Neural crest cell (in vitro differentiated cells): ENCODE results near the gene ZNF565. TPM values are rescaled to one million over a fixed set of nuclear protein-coding genes. Genes with fewer than 3 reads are reported as not detected.
"Not testable (repeated sequence)": the region's sequence is repeated elsewhere in the genome, so short reads cannot be mapped to it uniquely, and the experiment has no call there.

ENCODE experiments used
- DNase-seq: peaks from one replicate; pipeline ENCODE4 v3.0.0; 2021; ENCODE audit warnings: low read depth, mixed read lengths, low spot score
- H3K27ac Mint-ChIP-seq: one replicate; pipeline ENCODE4 v1.8.0; 2021; ENCODE audit warnings: mild to moderate bottlenecking, mixed read lengths; ENCODE audit not compliant: unreplicated experiment
- H3K27me3 Mint-ChIP-seq: 2 replicates; pipeline ENCODE4 v1.8.0; 2021; ENCODE audit warnings: low read depth, mild to moderate bottlenecking, mixed read lengths
- H3K36me3 Mint-ChIP-seq: 2 replicates; pipeline ENCODE4 v1.8.0; 2021; ENCODE audit warnings: low read depth, mild to moderate bottlenecking, mixed read lengths
- H3K4me1 Mint-ChIP-seq: 2 replicates; pipeline ENCODE4 v1.8.0; 2021; ENCODE audit warnings: mixed read lengths
- H3K4me3 Mint-ChIP-seq: one replicate; pipeline ENCODE4 v1.8.0; 2021; ENCODE audit warnings: mild to moderate bottlenecking, mixed read lengths
- H3K9me3 Mint-ChIP-seq: 2 replicates; pipeline ENCODE4 v1.8.0; 2021; ENCODE audit warnings: mixed read lengths
- total RNA-seq: library from RNA; stranded (reverse); gene quantifications from 2 replicates; pipeline ENCODE4 v1.2.1, GENCODE V29; 2021
- TF ChIP-seq, protein P1 (sequence below): fragments of 200-600 bp; sonication (generic); conservative IDR thresholded peaks from 2 replicates; pipeline ENCODE4 v1.5.0; 2021; ENCODE audit warnings: antibody characterized with exemption, mild to moderate bottlenecking

The ZNF565 gene
- total RNA-seq, 1 donor from 2014 or later = 5.6 TPM

DNA sequence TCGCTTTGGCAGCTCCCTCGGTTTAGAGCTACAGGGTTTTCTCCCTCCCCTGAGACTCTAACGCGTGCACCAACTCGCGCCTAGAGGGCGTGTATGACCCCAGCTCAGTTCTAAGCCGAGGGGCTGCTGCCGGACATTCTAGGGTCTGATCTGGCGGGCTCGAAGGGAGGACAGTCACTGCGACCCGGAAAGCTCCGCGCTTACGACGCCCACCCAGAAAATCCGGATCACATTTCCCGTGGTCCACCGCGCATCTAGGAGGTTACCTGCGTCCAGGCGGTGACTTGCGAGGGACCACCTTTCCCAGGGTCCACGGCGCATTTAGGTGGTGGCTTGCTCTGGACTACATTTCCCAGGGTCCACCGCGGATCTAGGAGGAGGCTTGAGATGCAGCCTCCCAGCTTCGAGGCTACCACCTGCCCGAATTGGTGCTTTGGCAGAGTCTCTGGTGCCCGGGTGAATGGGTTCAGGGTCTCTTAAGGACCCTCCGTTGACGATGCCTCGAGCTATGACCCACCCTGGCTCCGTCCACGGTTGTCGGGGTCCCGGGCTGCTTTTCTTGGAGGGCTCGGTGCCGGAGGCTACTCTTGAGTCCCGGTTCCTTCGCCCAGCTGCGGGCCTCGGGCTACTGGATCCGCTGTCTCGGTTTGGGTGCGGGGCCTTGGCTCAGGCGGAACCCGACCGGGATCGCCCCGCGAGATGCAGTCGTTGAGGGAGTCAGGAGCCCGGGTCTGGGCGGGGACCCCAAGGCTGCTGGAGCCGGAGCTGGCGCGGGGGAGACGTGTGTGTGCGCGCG is 30.9 kb upstream of the ZNF565 start:
- peaks cover 6% of the 10 kb centered on the region for H3K36me3 Mint-ChIP-seq
- TF ChIP-seq, protein P1, sequence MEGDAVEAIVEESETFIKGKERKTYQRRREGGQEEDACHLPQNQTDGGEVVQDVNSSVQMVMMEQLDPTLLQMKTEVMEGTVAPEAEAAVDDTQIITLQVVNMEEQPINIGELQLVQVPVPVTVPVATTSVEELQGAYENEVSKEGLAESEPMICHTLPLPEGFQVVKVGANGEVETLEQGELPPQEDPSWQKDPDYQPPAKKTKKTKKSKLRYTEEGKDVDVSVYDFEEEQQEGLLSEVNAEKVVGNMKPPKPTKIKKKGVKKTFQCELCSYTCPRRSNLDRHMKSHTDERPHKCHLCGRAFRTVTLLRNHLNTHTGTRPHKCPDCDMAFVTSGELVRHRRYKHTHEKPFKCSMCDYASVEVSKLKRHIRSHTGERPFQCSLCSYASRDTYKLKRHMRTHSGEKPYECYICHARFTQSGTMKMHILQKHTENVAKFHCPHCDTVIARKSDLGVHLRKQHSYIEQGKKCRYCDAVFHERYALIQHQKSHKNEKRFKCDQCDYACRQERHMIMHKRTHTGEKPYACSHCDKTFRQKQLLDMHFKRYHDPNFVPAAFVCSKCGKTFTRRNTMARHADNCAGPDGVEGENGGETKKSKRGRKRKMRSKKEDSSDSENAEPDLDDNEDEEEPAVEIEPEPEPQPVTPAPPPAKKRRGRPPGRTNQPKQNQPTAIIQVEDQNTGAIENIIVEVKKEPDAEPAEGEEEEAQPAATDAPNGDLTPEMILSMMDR = peak; percentile 27
- H3K4me1 Mint-ChIP-seq = peaks cover 11% of the 10 kb centered on the region
- peaks cover 3% of the 10 kb centered on the region for H3K9me3 Mint-ChIP-seq
- peak; percentile 26 for DNase-seq
- peak overlapping the region; percentile 72 for H3K4me3 Mint-ChIP-seq
- H3K27me3 Mint-ChIP-seq = peaks cover 24% of the 10 kb centered on the region
- H3K27ac Mint-ChIP-seq = no peak overlapping the region

DNA sequence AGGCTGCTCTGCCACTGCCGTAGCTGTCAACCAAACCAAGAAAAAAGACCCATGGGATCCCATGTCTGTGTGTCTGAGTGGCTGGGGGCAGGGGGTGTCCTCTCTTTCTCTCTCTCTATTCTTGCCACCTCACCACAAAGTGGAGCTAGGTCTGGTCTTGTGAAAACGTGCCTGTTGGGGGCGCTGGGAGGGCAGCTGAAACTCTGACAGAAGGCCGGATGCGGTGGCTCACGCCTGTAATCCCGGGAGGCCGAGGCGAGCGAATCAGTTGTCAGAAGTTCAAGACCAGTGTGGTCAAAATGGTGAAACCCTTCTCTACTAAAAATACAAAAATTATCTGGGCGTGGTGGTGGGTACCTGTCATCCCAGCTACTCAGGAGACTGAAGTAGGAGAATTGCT is 29.6 kb upstream of the ZNF565 start:
- peaks cover 14% of the 10 kb centered on the region for H3K36me3 Mint-ChIP-seq
- peaks cover 11% of the 10 kb centered on the region for H3K4me1 Mint-ChIP-seq
- H3K27ac Mint-ChIP-seq = no peak overlapping the region
- TF ChIP-seq, protein P1 = no peak
- DNase-seq = no peak
- no peak overlapping the region for H3K4me3 Mint-ChIP-seq
- H3K9me3 Mint-ChIP-seq = peaks cover 3% of the 10 kb centered on the region
- peaks cover 24% of the 10 kb centered on the region for H3K27me3 Mint-ChIP-seq

DNA sequence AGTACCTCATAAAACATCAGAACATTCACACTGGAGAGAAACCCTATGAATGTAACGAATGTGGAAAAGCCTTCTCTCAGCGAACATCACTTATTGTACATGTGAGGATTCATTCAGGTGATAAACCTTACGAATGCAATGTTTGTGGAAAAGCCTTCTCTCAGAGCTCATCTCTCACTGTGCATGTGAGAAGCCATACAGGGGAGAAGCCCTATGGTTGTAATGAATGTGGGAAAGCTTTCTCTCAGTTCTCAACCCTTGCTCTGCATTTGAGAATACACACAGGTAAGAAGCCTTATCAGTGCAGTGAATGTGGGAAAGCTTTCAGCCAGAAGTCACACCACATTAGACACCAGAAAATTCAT is 22.5 kb upstream of the ZNF565 start:
- Mint-ChIP-seq H3K4me1 (no peaks in the 10 kb centered on the region), H3K36me3 (peaks cover 72% of the 10 kb centered on the region), H3K27ac (no peak overlapping the region), H3K9me3 (peaks cover 4% of the 10 kb centered on the region), H3K27me3 (no peaks in the 10 kb centered on the region), H3K4me3 (no peak overlapping the region)
- DNase-seq = no peak
- TF ChIP-seq, protein P1 = no peak

DNA sequence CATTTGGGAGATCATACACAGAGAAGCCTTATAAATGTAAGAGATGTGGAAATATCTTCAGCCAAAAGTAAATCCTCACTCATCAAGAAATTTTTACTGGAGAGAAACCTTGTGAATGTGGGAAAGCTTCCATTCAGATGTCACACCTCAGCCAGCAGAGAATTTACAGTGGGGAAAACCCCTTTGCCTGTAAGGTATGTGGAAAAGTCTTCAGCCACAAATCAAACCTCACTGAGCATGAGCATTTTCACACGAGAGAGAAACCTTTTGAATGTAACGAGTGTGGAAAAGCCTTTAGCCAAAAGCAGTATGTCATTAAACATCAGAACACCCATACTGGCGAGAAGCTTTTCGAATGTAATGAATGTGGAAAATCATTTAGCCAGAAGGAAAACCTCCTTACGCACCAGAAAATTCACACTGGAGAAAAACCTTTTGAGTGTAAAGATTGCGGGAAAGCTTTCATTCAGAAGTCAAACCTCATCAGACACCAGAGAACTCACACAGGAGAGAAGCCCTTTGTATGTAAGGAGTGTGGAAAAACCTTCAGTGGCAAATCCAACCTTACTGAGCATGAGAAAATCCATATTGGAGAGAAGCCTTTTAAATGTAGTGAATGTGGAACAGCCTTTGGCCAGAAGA is 22.0 kb upstream of the ZNF565 start:
- TF ChIP-seq, protein P1 = no peak
- H3K36me3 Mint-ChIP-seq = peaks cover 74% of the 10 kb centered on the region
- H3K27me3 Mint-ChIP-seq = no peaks in the 10 kb centered on the region
- no peak overlapping the region for H3K4me3 Mint-ChIP-seq
- H3K9me3 Mint-ChIP-seq = peaks cover 4% of the 10 kb centered on the region
- no peaks in the 10 kb centered on the region for H3K4me1 Mint-ChIP-seq
- H3K27ac Mint-ChIP-seq = no peak overlapping the region
- no peak for DNase-seq

DNA sequence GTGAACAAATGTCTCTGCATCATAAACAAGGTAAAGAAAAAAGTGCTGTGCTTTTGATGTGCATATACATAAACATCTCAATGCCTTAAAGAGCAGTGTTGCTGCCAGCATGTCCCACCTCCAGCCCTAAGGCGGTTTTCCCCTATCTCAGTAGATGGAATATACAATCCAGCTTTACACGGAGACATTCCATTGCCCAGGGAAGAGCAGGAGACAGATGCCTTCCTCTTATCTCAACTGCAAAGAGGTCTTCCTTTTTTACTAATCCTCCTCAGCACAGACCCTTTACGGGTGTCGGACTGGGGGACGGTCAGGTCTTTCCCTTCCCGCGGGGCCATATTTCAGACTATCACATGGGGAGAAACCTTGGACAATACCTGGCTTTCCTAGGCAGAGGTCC is 19.2 kb upstream of the ZNF565 start:
- not testable (repeated sequence) for H3K27me3 Mint-ChIP-seq, H3K9me3 Mint-ChIP-seq, H3K4me3 Mint-ChIP-seq, DNase-seq, H3K27ac Mint-ChIP-seq, H3K4me1 Mint-ChIP-seq
- peaks cover 77% of the 10 kb centered on the region for H3K36me3 Mint-ChIP-seq
